ENCODE results near the gene LIN52. TPM values are rescaled to one million over a fixed set of nuclear protein-coding genes. Genes with fewer than 3 reads are reported as not detected.

LIN52 gene
- total RNA-seq, result 10 to 100 TPM; 10.3 to 13.2 TPM

- DNase-seq (peak; percentile 99), ATAC-seq (peak; percentile 93)
- peaks cover 4% of the 10 kb centered on the region for H3K36me3 Mint-ChIP-seq (ENCODE audit: low read depth)
- intact Hi-C loops (cut with DNase I, micrococcal nuclease), result loop anchor here (1.0 to 10.0 kb wide), 20 partner anchors 63 to 1030 kb away; partner anchors contain the start of genes BBOF1 (in 2 of the 2), COQ6 (in 2 of the 2), ENTPD5 (in 2 of the 2) and FAM161B (in 2 of the 2)
- peaks cover 31% of the 10 kb centered on the region for H3K4me1 Mint-ChIP-seq
- H3K27ac Mint-ChIP-seq, result peak within 1 kb of the TSS; percentile 95
- H3K27me3 Mint-ChIP-seq, result no peaks in the 10 kb centered on the region
- POLR2A ChIA-PET, result interaction anchor here (0.6 to 1.1 kb wide), 2 partner anchors 626 to 1048 kb away, joined by 3 read pairs; partner anchors contain the start of gene NUMB
- CTCF ChIA-PET, result interaction anchor here (0.6 to 1.1 kb wide), 6 partner anchors 10 to 439 kb away, joined by 3 to 4 read pairs (median 3); no protein-coding TSS in a partner anchor
- H3K9me3 Mint-ChIP-seq (ENCODE audit: low read depth), result no peaks in the 10 kb centered on the region
- H3K4me3 Mint-ChIP-seq, result peak within 1 kb of the TSS; percentile 95
These were observed at the start of gene LIN52, which contains the start of gene ALDH6A1 for GRCh38 chr14:74084277-74085046. TSS of gene LIN52 (plus strand) at chr14:74084956. CDS start at chr14:74084975, 19 bp downstream. TSS of gene ALDH6A1 (minus strand) at chr14:74084453. CDS start at chr14:74084394, 59 bp downstream.

- H3K4me1 Mint-ChIP-seq, result no peaks in the 10 kb centered on the region
- H3K4me3 Mint-ChIP-seq, result no peak overlapping the region
- H3K27ac Mint-ChIP-seq, result no peak overlapping the region
- H3K27me3 Mint-ChIP-seq, result no peaks in the 10 kb centered on the region
- no peaks in the 10 kb centered on the region for H3K36me3 Mint-ChIP-seq (ENCODE audit: low read depth)
- ChIA-PET POLR2A (no interaction called here), CTCF (interaction anchor here (0.7 kb wide), 2 partner anchors 173 to 223 kb away, joined by 3 read pairs; no protein-coding TSS in a partner anchor)
- no peak for DNase-seq
- no peaks in the 10 kb centered on the region for H3K9me3 Mint-ChIP-seq (ENCODE audit: low read depth)
- intact Hi-C loops (cut with DNase I, micrococcal nuclease), result loop anchor here in 1 of 2 experiments (5.0 kb wide), 2 partner anchors 208 to 528 kb away; no protein-coding TSS in a partner anchor
- no peak for ATAC-seq
These were observed 49.2 kb upstream of the LIN52 start for GRCh38 chr14:74035556-74035955.

GRCh38 chr14:74038020-74038859 is 46.5 kb upstream of the LIN52 start:
- DNase-seq (no peak), ATAC-seq (peak; percentile 51)
- intact Hi-C loops (cut with DNase I, micrococcal nuclease), result loop anchor here in 1 of 2 experiments (1.0 to 5.0 kb wide), 4 partner anchors 88 to 531 kb away; partner anchors contain the start of genes COQ6 and FAM161B
- POLR2A ChIA-PET, result no interaction called here
- no peaks in the 10 kb centered on the region for H3K4me1 Mint-ChIP-seq
- H3K4me3 Mint-ChIP-seq, result no peak overlapping the region
- H3K9me3 Mint-ChIP-seq (ENCODE audit: low read depth), result no peaks in the 10 kb centered on the region
- H3K27ac Mint-ChIP-seq, result no peak overlapping the region
- no peaks in the 10 kb centered on the region for H3K36me3 Mint-ChIP-seq (ENCODE audit: low read depth)
- no peaks in the 10 kb centered on the region for H3K27me3 Mint-ChIP-seq
- CTCF ChIA-PET, result interaction anchor here (0.8 to 1.4 kb wide), 5 partner anchors 9 to 43 kb away, joined by 3 to 4 read pairs (median 3); no protein-coding TSS in a partner anchor

GRCh38 chr14:74042296-74042695 is 42.5 kb upstream of the LIN52 start:
- POLR2A ChIA-PET, result no interaction called here
- Mint-ChIP-seq H3K36me3 (ENCODE audit: low read depth) (no peaks in the 10 kb centered on the region), H3K4me1 (no peaks in the 10 kb centered on the region), H3K9me3 (ENCODE audit: low read depth) (no peaks in the 10 kb centered on the region), H3K27me3 (no peaks in the 10 kb centered on the region), H3K27ac (no peak overlapping the region), H3K4me3 (no peak overlapping the region)
- no peak for ATAC-seq
- no peak for DNase-seq
- CTCF ChIA-PET, result interaction anchor here (0.6 to 0.9 kb wide), 3 partner anchors 30 to 205 kb away, joined by 3 to 4 read pairs (median 4); no protein-coding TSS in a partner anchor
- intact Hi-C loops (cut with DNase I, micrococcal nuclease), result no loop called here

- CTCF ChIA-PET, result no interaction called here
- POLR2A ChIA-PET, result no interaction called here
- H3K27ac Mint-ChIP-seq, result no peak overlapping the region
- no peaks in the 10 kb centered on the region for H3K9me3 Mint-ChIP-seq (ENCODE audit: low read depth)
- DNase-seq (no peak), ATAC-seq (no peak)
- no peaks in the 10 kb centered on the region for H3K4me1 Mint-ChIP-seq
- no peaks in the 10 kb centered on the region for H3K36me3 Mint-ChIP-seq (ENCODE audit: low read depth)
- H3K27me3 Mint-ChIP-seq, result no peaks in the 10 kb centered on the region
- no peak overlapping the region for H3K4me3 Mint-ChIP-seq
- intact Hi-C loops (cut with DNase I, micrococcal nuclease), result no loop called here
These were observed 39.2 kb upstream of the LIN52 start for GRCh38 chr14:74045522-74045921.

GRCh38 chr14:74048281-74048680 is 36.5 kb upstream of the LIN52 start:
- H3K9me3 Mint-ChIP-seq (ENCODE audit: low read depth), result no peaks in the 10 kb centered on the region
- intact Hi-C loops (cut with DNase I, micrococcal nuclease), result no loop called here
- DNase-seq (no peak), ATAC-seq (no peak)
- H3K27me3 Mint-ChIP-seq, result no peaks in the 10 kb centered on the region
- H3K4me3 Mint-ChIP-seq, result no peak overlapping the region
- no peaks in the 10 kb centered on the region for H3K36me3 Mint-ChIP-seq (ENCODE audit: low read depth)
- POLR2A ChIA-PET, result no interaction called here
- no peak overlapping the region for H3K27ac Mint-ChIP-seq
- CTCF ChIA-PET, result no interaction called here
- H3K4me1 Mint-ChIP-seq, result no peaks in the 10 kb centered on the region

GRCh38 chr14:74049876-74050495 is 34.8 kb upstream of the LIN52 start:
- CTCF ChIA-PET, result interaction anchor here (0.6 kb wide), 1 partner anchor 274 kb away, joined by 3 read pairs; no protein-coding TSS in a partner anchor
- Mint-ChIP-seq H3K4me1 (no peaks in the 10 kb centered on the region), H3K27ac (no peak overlapping the region), H3K9me3 (ENCODE audit: low read depth) (no peaks in the 10 kb centered on the region), H3K4me3 (no peak overlapping the region), H3K27me3 (no peaks in the 10 kb centered on the region), H3K36me3 (ENCODE audit: low read depth) (no peaks in the 10 kb centered on the region)
- POLR2A ChIA-PET, result no interaction called here
- no peak for DNase-seq
- intact Hi-C loops (cut with DNase I, micrococcal nuclease), result no loop called here
- no peak for ATAC-seq

GRCh38 chr14:74062809-74063150 is 22.0 kb upstream of the LIN52 start:
- H3K27me3 Mint-ChIP-seq, result no peaks in the 10 kb centered on the region
- no peaks in the 10 kb centered on the region for H3K4me1 Mint-ChIP-seq
- POLR2A ChIA-PET, result no interaction called here
- H3K36me3 Mint-ChIP-seq (ENCODE audit: low read depth), result peaks cover 24% of the 10 kb centered on the region
- H3K9me3 Mint-ChIP-seq (ENCODE audit: low read depth), result no peaks in the 10 kb centered on the region
- intact Hi-C loops (cut with DNase I, micrococcal nuclease), result no loop called here
- no peak for ATAC-seq
- CTCF ChIA-PET, result no interaction called here
- no peak overlapping the region for H3K4me3 Mint-ChIP-seq
- no peak overlapping the region for H3K27ac Mint-ChIP-seq
- DNase-seq, result no peak

- no peak for ATAC-seq
- Mint-ChIP-seq H3K27me3 (no peaks in the 10 kb centered on the region), H3K36me3 (ENCODE audit: low read depth) (peaks cover 26% of the 10 kb centered on the region), H3K27ac (no peak overlapping the region), H3K4me3 (no peak overlapping the region), H3K9me3 (ENCODE audit: low read depth) (no peaks in the 10 kb centered on the region), H3K4me1 (no peaks in the 10 kb centered on the region)
- intact Hi-C loops (cut with DNase I, micrococcal nuclease), result no loop called here
- no peak for DNase-seq
- CTCF ChIA-PET, result no interaction called here
- POLR2A ChIA-PET, result no interaction called here
These were observed 20.3 kb upstream of the LIN52 start for GRCh38 chr14:74064426-74064825.

GRCh38 chr14:74064883-74065282 is 19.9 kb upstream of the LIN52 start:
- no peaks in the 10 kb centered on the region for H3K9me3 Mint-ChIP-seq (ENCODE audit: low read depth)
- no peak overlapping the region for H3K4me3 Mint-ChIP-seq
- H3K27ac Mint-ChIP-seq, result no peak overlapping the region
- no peak for ATAC-seq
- no peak for DNase-seq
- intact Hi-C loops (cut with DNase I, micrococcal nuclease), result no loop called here
- peaks cover 23% of the 10 kb centered on the region for H3K36me3 Mint-ChIP-seq (ENCODE audit: low read depth)
- H3K27me3 Mint-ChIP-seq, result no peaks in the 10 kb centered on the region
- H3K4me1 Mint-ChIP-seq, result no peaks in the 10 kb centered on the region
- ChIA-PET CTCF (no interaction called here), POLR2A (no interaction called here)

All from activated CD4-positive, alpha-beta T cell treated with anti-CD3 and anti-CD28 coated beads for 36 hours (primary cell).